Measurements from ENCODE around the gene GFER.
"Not testable (repeated sequence)": the region's sequence is repeated elsewhere in the genome, so short reads cannot be mapped to it uniquely, and the experiment has no call there.

Gene GFER

GRCh38 chr16:2004795-2005517, 21.0 kb downstream of the GFER start:
- DNase-seq (ENCODE audit: low read depth in 2 of 3, low spot score in 2 of 3), result no peak

- DNase-seq (ENCODE audit: low read depth in 2 of 3, low spot score in 2 of 3), result no peak
Observed at GRCh38 chr16:2005646-2006045, 21.7 kb downstream of the GFER start.

DNA sequence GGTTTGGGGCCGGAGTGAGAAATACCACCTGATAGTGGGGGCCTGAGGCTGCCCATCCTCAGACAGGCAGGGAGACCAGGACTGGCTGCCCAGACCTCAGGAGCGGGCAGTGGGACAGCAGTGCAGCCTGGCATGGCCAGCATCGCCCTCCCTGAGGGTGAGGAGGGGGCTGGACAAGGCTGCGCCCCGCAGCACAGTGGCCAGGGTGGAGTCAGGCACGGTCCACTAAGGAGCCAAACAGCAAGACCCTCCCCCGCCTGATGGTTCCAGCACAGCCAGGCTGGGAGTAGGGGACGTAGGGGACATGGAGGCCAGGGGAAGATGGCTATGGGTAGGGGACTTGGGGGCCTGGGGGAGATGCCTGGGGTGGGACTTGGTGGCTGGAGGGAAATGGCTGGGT, 22.3 kb downstream of the GFER start:
- no peak for DNase-seq (ENCODE audit: low read depth in 2 of 3, low spot score in 2 of 3)

DNA sequence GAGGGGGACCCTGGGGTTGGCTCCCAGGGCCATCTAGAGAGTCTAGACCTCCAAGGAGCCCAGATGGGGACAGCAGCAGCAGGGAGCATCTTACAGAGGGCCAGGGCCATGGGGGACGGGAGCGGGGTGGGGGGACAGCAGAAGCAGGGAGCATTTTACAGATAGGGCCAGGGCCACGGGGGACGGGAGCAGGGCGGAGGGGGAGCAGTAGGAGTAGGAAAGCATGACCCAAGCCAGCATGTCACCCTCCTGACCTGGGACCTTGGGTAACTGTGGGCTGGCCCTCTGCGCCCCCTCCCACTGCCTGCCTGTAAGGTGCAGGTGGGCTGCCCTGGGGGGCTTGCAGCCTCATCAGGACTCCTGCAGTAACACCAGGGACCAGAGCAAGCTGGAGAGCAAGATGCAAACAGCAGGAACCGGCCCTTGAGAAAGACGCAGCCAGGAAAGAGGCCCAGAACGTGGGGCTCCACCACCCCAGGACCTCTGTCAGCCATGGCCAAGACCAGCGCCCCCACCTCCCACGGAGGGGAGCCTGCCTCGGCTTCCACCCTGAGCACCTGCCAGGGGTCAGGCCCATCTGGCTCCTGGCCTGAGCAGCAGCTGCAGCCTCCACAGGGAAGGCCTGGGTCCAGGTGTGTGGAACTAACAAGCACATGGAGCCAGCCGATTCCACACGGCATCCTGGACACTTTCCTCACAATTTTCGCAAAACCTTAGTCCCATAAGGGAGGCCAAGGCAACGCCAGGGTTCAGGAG, 23.3 kb downstream of the GFER start:
- no peak for DNase-seq (ENCODE audit: low read depth in 2 of 3, low spot score in 2 of 3)

- no peak for DNase-seq (ENCODE audit: low read depth in 2 of 3, low spot score in 2 of 3)
Observed at GRCh38 chr16:2008009-2008526, 24.1 kb downstream of the GFER start.

DNA sequence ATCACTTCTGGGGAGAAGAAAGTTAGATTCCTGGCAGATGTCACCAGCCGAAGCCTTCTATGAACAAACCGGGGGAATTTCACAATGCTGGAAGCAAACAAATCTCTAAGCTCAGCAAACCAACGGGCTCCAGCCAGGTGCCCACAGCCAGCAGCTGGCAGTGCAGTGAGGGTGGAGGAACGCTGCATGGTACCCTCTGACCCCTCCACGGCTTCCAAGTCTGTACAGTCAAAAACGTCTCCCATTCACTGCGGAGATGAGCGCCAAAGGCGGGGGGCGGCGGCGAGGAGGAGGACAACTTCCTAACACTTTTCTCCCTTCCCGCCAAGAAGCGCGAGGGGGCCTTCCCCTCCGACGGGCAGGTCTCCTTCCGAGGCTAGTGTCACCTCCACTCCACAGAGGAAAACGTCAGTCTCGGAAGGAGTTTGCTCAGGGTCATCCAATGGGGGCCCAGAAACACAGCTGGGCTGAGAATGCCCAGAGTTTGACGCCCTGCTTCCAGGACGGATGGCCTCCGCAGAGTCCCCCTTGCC, 24.7 kb downstream of the GFER start:
- DNase-seq (ENCODE audit: low read depth in 2 of 3, low spot score in 2 of 3), result no peak

- DNase-seq (ENCODE audit: low read depth in 2 of 3, low spot score in 2 of 3), result no peak
Observed at GRCh38 chr16:2009164-2009711, 25.2 kb downstream of the GFER start.

GRCh38 chr16:2009791-2010510, 26.0 kb downstream of the GFER start, which contains the start of gene ZNF598:
Gene ZNF598, minus strand, starts transcription at chr16:2009821.
- peak in 1 of 3 experiments; percentile 65 for DNase-seq (ENCODE audit: low read depth in 2 of 3, low spot score in 2 of 3)

DNA sequence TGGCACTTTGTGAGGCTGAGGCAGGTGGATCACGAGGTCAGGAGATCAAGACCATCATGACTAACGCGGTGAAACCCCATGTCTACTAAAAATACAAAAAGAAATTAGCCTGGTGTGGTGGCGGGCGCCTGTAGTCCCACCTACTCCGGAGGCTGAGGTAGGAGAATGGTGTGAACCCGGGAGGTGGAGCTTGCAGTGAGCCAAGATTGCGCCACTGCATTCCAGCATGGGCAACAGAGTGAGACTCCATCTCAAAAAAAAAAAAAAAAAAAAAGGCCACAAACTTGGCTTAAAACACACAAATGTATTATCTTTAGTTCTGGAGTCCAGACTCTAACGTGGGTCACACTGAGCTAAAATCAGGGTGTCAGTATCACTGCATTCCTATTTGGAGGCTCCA, 27.7 kb downstream of the GFER start:
- not testable (repeated sequence) for DNase-seq (ENCODE audit: low read depth in 2 of 3, low spot score in 2 of 3)

- DNase-seq (ENCODE audit: low read depth in 2 of 3, low spot score in 2 of 3), result no peak
Observed at GRCh38 chr16:2013527-2013926, 29.5 kb downstream of the GFER start.

DNA sequence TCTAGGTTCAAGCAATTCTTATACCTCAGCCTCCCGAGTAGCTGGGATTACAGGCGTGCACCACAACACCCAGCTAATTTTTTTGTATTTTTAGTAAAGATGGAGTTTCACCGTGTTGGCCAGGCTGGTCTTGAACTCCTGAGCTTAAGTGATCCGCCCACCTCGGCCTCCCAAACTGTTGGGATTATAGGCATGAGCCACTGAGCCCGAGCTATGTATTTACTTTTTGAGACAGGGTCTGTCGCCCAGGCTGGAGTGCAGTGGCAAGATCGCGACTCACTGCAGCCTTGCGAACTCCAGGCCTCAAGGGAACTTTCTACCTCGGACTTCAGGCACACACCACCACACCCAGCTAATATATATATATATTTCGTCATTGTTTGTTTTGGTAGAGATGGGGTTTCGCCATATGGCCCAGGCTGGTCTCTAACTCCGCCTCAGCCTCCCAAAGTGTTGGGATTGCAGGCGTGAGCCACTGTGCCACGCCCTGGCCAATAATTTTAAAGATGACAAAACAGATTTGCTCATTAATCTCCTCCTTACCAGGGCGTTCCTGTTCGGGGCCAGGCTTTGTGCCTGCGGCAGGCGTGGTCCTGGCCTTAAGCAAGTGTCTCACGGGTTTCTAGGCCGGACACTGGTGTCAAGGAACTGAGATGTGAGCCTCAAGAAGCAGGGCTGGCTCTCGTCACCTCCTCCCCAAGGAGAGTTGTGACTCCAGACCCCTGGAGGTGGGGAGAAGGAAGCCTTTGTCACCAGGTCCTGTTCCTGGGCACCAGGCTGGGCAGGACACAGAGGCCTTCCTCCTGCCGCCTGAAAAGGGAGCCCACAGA, 31.3 kb downstream of the GFER start:
- no peak for DNase-seq (ENCODE audit: low read depth in 2 of 3, low spot score in 2 of 3)

DNA sequence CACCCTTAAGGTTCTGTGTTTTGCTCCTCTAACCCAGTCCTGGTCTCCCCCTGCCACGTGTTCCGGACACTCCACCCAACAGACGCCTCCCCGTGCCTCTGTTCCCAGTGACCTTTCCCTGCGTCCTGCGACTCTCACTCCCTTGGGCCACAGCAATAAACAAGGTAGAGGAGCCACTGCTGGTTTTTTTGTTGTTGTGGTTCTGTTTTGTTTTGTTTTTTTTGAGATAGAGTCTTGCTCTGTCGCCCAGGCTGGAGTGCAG, 31.9 kb downstream of the GFER start:
- DNase-seq (ENCODE audit: low read depth in 2 of 3, low spot score in 2 of 3), result no peak

GRCh38 chr16:2016407-2016922, 32.5 kb downstream of the GFER start:
- no peak for DNase-seq (ENCODE audit: low read depth in 2 of 3, low spot score in 2 of 3)

DNA sequence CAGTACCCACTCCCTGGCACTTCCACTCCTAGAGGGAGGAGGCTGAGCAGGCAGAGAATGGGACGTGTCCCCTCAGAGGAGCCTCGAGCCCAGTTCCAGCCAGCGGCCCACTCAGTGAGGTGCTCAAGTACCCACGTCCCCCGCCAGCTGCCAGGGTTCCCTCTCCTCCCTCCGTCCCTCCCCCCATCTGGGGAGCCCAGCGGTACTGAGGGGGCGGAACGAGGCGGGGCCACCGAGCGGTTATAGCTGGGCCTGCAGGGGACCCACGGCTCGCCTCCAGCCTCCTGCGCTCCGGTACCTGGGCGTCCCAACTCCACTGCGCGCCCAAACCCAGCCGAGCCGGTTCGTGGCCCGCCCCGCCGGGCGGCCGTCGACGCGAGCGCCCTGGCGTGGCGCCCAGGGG, 35.5 kb downstream of the GFER start, which contains the start of gene NPW:
Gene NPW, plus strand, starts transcription at position 268 of the 403 bp plus-strand sequence.
- no peak for DNase-seq (ENCODE audit: low read depth in 2 of 3, low spot score in 2 of 3)

DNA sequence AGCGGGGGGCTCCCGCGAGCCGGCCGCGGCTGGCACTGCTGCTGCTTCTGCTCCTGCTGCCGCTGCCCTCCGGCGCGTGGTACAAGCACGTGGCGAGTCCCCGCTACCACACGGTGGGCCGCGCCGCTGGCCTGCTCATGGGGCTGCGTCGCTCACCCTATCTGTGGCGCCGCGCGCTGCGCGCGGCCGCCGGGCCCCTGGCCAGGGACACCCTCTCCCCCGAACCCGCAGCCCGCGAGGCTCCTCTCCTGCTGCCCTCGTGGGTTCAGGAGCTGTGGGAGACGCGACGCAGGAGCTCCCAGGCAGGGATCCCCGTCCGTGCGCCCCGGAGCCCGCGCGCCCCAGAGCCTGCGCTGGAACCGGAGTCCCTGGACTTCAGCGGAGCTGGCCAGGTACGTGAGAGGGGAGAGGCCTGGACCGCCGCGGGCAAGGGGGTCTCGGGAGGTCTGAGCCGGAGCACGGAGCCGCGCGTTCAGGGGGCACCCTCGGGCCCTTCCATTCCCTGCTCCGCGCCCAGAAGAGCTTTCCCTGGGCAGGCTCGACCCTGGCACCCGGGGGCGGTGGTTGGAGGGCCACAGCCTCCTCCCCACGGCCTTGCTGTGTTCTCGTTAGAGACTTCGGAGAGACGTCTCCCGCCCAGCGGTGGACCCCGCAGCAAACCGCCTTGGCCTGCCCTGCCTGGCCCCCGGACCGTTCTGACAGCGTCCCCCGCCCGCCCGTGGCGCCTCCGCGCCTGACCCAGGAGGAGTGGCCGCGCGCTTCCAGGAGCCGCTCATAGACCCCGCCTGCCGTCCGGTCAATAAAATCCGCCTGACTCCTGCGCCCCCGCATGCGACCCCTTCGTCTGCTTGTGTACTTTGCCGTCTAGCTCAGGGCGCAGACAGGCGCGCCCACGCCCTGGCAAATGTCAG, 36.2 kb downstream of the GFER start:
- no peak for DNase-seq (ENCODE audit: low read depth in 2 of 3, low spot score in 2 of 3)

GRCh38 chr16:2022723-2023091, 38.7 kb downstream of the GFER start:
- no peak for DNase-seq (ENCODE audit: low read depth in 2 of 3, low spot score in 2 of 3)

GRCh38 chr16:2023092-2024031, 39.4 kb downstream of the GFER start:
- DNase-seq (ENCODE audit: low read depth in 2 of 3, low spot score in 2 of 3), result peak; percentile 91 to 99 (median 96)

DNA sequence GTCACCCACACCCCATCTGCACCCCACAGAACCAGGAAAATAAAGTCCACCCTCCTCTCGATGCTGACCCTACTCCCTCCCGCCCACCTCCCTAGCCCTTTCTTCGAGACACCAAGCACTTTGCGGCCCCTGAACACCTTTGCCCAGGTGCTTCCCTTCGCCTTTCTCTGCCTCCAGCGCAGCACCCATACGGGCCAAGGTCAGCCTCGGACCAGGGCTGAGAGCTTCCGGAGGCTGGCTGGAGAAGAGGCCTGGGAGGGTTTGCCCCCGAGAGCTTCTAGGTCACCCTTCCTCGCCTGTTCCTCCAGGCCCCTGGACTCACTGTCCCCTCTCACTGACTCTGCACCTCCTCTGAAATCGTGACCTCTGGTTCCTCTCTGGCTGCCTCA, 40.0 kb downstream of the GFER start:
- DNase-seq (ENCODE audit: low read depth in 2 of 3, low spot score in 2 of 3), result no peak

Measured in activated CD8-positive, alpha-beta memory T cell treated with anti-CD3 and anti-CD28 coated beads for 48 hours (primary cell).